ENCODE results near the gene TMEM11.

TMEM11 gene

GRCh38 chr17:21211825-21212479 lies 2.0 kb downstream of the TMEM11 start:
- peak overlapping the region; percentile 6 to 39 for H3K4me3 Mint-ChIP-seq
- no peaks in the 10 kb centered on the region for H3K27me3 Mint-ChIP-seq
- no peak for ATAC-seq (replicated peaks)
- peaks cover 7 to 14% of the 10 kb centered on the region in 2 donors for H3K36me3 Mint-ChIP-seq
- H3K9me3 Mint-ChIP-seq = no peaks in the 10 kb centered on the region
- H3K4me1 Mint-ChIP-seq = peaks cover 23 to 54% of the 10 kb centered on the region in 2 donors
- no peak for DNase-seq
- H3K27ac Mint-ChIP-seq = peak overlapping the region; percentile 5

DNA sequence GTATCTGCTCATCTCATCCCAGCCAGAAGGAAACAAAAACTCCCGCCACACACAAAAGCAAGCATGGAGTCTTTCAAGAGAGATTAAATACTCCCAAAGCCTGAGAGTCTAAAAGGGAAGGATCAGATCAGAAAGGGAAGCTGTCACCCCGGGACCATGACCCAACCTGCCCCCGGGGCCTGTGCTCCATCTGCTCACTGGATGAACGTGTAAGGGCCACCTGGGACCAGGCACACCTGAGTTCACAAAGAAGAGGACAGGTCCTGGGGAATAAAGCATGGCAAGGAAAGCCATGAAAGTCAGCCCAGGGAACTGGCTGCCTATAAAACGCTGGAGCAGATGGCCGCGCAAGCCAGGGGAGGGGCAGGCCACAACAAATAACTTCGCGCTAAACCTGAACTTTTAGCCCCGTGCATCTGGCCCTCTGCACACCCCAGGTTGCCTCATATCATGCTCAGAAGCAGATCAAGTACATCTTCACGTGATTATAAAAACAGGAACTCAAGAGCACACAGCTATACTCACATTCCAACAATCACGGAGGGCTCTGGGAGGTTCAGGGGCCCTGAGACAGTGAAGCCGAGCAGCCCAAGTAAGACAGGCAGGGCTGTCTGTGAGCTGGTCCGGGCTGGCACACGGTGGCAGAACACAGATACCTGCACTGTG lies 3.4 kb downstream of the TMEM11 start:
- DNase-seq (no peak), ATAC-seq (replicated peaks) (no peak)
- Mint-ChIP-seq H3K4me3 (no peak overlapping the region), H3K27me3 (no peaks in the 10 kb centered on the region), H3K4me1 (peaks cover 21 to 54% of the 10 kb centered on the region in 2 donors), H3K27ac (peak overlapping the region; percentile 65), H3K9me3 (no peaks in the 10 kb centered on the region), H3K36me3 (peaks cover 12% of the 10 kb centered on the region in 2 donors)

DNA sequence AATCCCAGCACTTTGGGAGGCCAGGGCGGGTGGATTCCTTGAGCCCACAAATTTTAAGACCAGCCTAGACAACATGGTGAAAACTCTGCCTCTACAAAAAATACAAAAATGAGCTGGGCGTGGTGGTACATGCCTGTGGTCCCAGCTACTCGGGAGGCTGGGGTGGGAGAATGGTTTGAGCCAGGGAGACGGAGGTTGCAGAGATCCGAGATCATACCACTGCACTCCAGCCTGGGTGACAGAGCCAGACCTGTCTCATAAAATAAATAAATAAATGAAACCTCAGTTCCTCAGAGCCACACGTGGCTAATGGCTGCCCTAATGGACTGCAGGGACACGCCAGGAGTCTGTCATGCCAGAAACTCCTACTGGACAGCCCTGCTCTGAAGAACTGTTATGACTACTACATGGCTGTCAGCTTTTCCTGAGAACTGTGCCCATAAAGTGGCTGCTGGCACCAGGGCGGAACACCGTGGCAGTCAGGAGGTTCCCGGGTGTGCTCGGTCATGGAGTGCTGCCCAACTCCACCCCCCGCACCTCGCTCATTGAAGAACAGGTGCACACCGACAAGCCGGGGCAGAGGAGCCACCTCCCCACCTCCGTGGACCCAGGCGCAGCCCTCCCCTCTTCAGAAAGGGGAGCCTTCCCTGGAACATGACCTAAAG lies 4.3 kb downstream of the TMEM11 start:
- DNase-seq = no peak

GRCh38 chr17:21208352-21208751 lies 5.6 kb downstream of the TMEM11 start:
- Mint-ChIP-seq H3K27me3 (no peaks in the 10 kb centered on the region), H3K27ac (no peak overlapping the region), H3K9me3 (no peaks in the 10 kb centered on the region), H3K4me1 (peaks cover 27 to 57% of the 10 kb centered on the region in 2 donors), H3K36me3 (peaks cover 12 to 15% of the 10 kb centered on the region in 2 donors), H3K4me3 (no peak overlapping the region)
- DNase-seq (no peak), ATAC-seq (replicated peaks) (no peak)

More for the DNA sequence above, 4.3 kb downstream of the TMEM11 start:
- Mint-ChIP-seq H3K4me1 (peaks cover 23 to 53% of the 10 kb centered on the region in 2 donors), H3K27me3 (no peaks in the 10 kb centered on the region), H3K4me3 (no peak overlapping the region), H3K9me3 (no peaks in the 10 kb centered on the region), H3K36me3 (peaks cover 12% of the 10 kb centered on the region in 2 donors), H3K27ac (no peak overlapping the region)
- ATAC-seq (replicated peaks) = no peak

DNA sequence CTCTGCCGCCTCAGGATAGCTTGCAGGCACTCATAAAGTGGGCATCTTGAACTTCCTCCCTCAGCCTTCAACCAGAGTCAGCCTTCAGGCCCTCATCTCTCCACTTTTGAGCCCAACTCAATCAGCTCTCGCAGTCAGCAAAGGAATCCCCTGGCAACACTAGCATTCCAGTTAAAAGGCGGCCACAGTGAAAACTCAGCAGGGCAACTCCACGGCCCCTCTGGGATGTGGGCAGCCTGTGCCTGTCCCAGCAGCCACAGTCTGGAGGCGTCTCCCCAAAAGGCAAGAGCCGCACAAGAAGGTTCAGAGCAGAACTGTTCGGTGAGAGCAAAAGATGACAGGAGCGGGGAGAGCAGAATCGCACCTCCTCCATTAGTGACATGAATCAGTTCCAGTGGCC lies 9.0 kb downstream of the TMEM11 start:
- DNase-seq (no peak), ATAC-seq (replicated peaks) (no peak)
- Mint-ChIP-seq H3K4me3 (no peak overlapping the region), H3K27ac (peak overlapping the region; percentile 31), H3K36me3 (peaks cover 9 to 13% of the 10 kb centered on the region in 2 donors), H3K9me3 (no peaks in the 10 kb centered on the region), H3K27me3 (no peaks in the 10 kb centered on the region), H3K4me1 (peaks cover 29 to 49% of the 10 kb centered on the region in 2 donors)

GRCh38 chr17:21202512-21202911 lies 11.4 kb downstream of the TMEM11 start:
- DNase-seq (no peak), ATAC-seq (replicated peaks) (no peak)
- H3K4me1 Mint-ChIP-seq = peaks cover 33 to 46% of the 10 kb centered on the region in 2 donors
- no peak overlapping the region for H3K27ac Mint-ChIP-seq
- peaks cover 15 to 23% of the 10 kb centered on the region in 2 donors for H3K36me3 Mint-ChIP-seq
- H3K4me3 Mint-ChIP-seq = no peak overlapping the region
- H3K27me3 Mint-ChIP-seq = no peaks in the 10 kb centered on the region
- no peaks in the 10 kb centered on the region for H3K9me3 Mint-ChIP-seq

DNA sequence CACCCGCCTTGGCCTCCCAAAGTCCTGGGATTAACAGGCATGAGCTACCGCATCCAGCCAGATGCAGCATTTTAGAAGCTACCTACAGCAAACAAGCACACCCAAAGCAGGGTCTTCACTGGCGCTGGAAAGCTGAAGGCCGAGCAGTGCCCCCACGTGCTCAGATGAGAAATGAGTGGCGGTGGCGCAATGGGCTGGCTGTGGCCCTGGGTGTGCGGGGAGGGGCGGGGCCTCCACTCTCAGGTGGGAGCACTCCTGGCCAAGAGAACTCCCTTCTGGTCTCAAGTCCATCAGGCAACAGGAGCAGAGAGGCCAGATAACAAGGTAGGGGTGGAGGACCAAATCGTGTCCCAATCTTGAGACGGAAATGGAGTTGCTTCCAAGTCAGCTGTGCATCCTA lies 12.1 kb downstream of the TMEM11 start:
- H3K27me3 Mint-ChIP-seq = no peaks in the 10 kb centered on the region
- H3K4me1 Mint-ChIP-seq = peaks cover 33 to 46% of the 10 kb centered on the region in 2 donors
- ATAC-seq (replicated peaks) (no peak), DNase-seq (no peak)
- H3K36me3 Mint-ChIP-seq = peaks cover 22 to 30% of the 10 kb centered on the region in 2 donors
- no peak overlapping the region for H3K27ac Mint-ChIP-seq
- H3K4me3 Mint-ChIP-seq = no peak overlapping the region
- H3K9me3 Mint-ChIP-seq = no peaks in the 10 kb centered on the region

GRCh38 chr17:21201298-21201595 lies 12.7 kb downstream of the TMEM11 start:
- no peaks in the 10 kb centered on the region for H3K9me3 Mint-ChIP-seq
- DNase-seq = no peak
- peak overlapping the region; percentile 47 for H3K27ac Mint-ChIP-seq
- H3K4me1 Mint-ChIP-seq = peaks cover 33 to 45% of the 10 kb centered on the region in 2 donors
- no peak overlapping the region for H3K4me3 Mint-ChIP-seq
- no peaks in the 10 kb centered on the region for H3K27me3 Mint-ChIP-seq
- no peak for ATAC-seq (replicated peaks)
- peaks cover 27 to 36% of the 10 kb centered on the region in 2 donors for H3K36me3 Mint-ChIP-seq

- no peak for DNase-seq
- Mint-ChIP-seq H3K27ac (peak overlapping the region; percentile 47), H3K4me1 (peaks cover 30 to 40% of the 10 kb centered on the region in 2 donors), H3K27me3 (no peaks in the 10 kb centered on the region), H3K4me3 (no peak overlapping the region), H3K36me3 (peaks cover 22 to 40% of the 10 kb centered on the region in 2 donors), H3K9me3 (no peaks in the 10 kb centered on the region)
- no peak for ATAC-seq (replicated peaks)
These were observed 13.2 kb downstream of the TMEM11 start for GRCh38 chr17:21200590-21201297.

DNA sequence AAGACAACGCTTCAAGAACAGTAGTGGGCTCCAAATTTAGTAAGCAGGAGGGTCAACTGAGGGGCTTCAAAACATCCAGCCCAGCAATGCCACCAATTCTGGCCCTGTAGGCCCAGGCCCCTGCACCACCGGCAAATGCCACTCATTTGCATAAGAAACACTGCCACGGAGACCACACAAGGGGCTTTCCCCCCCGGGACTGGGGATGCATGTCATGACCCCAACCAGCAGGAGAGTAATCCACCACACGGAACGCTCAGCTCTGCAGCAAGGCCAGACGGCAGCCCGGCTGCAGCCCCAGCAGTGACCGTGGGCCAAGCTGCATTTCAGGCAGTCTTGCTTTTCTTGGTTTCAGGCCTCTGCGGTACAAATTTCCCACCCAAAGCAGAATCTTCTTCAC lies 14.1 kb downstream of the TMEM11 start:
- peak; percentile 38 to 57 for ATAC-seq (replicated peaks)
- no peaks in the 10 kb centered on the region for H3K27me3 Mint-ChIP-seq
- no peaks in the 10 kb centered on the region for H3K9me3 Mint-ChIP-seq
- H3K4me1 Mint-ChIP-seq = peaks cover 23 to 32% of the 10 kb centered on the region in 2 donors
- H3K36me3 Mint-ChIP-seq = peaks cover 20 to 46% of the 10 kb centered on the region in 2 donors
- no peak overlapping the region for H3K27ac Mint-ChIP-seq
- DNase-seq = no peak
- no peak overlapping the region for H3K4me3 Mint-ChIP-seq

- H3K27ac Mint-ChIP-seq = no peak overlapping the region
- ATAC-seq (replicated peaks) = no peak
- H3K4me3 Mint-ChIP-seq = no peak overlapping the region
- no peaks in the 10 kb centered on the region for H3K9me3 Mint-ChIP-seq
- H3K36me3 Mint-ChIP-seq = peaks cover 20 to 51% of the 10 kb centered on the region in 2 donors
- H3K4me1 Mint-ChIP-seq = peaks cover 20 to 27% of the 10 kb centered on the region in 2 donors
- no peaks in the 10 kb centered on the region for H3K27me3 Mint-ChIP-seq
- no peak for DNase-seq
These were observed 14.7 kb downstream of the TMEM11 start for GRCh38 chr17:21199311-21199710.

DNA sequence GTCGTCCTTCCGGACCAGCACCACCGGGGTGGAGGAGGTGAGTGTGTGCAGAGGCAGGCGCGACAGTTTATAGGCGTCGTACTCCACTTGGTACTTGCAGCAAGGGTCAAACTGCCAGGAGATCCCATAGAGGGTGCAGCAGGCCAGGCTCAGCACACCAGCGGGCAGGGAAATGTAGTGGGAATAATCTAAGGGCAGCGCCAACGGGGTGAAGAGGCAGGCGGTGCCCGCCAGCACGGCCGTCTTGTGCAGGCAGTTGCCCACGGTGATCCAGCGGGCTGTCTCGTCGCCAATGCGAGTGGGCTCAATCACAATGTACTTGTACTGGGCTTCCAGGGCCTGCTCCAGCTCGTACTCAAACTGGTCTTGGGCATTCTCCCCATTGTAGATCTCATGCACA lies 15.6 kb downstream of the TMEM11 start:
- Mint-ChIP-seq H3K27me3 (no peaks in the 10 kb centered on the region), H3K9me3 (no peaks in the 10 kb centered on the region), H3K4me3 (no peak overlapping the region), H3K36me3 (peaks cover 23 to 53% of the 10 kb centered on the region in 2 donors), H3K4me1 (peaks cover 18 to 25% of the 10 kb centered on the region in 2 donors), H3K27ac (no peak overlapping the region)
- no peak for ATAC-seq (replicated peaks)
- DNase-seq = no peak

- Mint-ChIP-seq H3K36me3 (peaks cover 30 to 64% of the 10 kb centered on the region in 2 donors), H3K27ac (no peak overlapping the region)
These were observed 17.8 kb downstream of the TMEM11 start for GRCh38 chr17:21196126-21196525.

DNA sequence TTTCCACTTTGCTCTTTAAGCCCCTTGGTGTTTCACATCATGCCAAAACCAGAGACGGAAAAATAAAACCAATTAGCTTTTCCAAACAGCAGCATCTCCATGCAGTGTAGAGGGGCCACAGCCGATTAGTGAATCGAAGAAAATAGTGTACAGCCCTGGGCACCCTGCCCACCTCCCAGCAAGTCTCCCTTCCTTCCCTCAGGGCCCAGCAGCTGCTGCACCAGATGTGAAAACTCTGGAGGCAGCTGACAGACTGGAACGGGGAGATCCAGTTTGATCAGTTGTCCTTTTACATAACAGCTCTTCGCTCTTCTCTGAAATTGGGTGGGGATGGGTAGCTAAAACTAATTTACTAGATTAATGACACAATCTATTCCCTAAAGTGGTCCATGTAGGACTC lies 19.3 kb downstream of the TMEM11 start:
- H3K27me3 Mint-ChIP-seq = no peaks in the 10 kb centered on the region

More at GRCh38 chr17:21196126-21196525, 17.8 kb downstream of the TMEM11 start:
- no peak overlapping the region for H3K4me3 Mint-ChIP-seq
- ATAC-seq (replicated peaks) (no peak), DNase-seq (no peak)
- H3K4me1 Mint-ChIP-seq = peaks cover 13 to 16% of the 10 kb centered on the region in 2 donors
- no peaks in the 10 kb centered on the region for H3K27me3 Mint-ChIP-seq
- no peaks in the 10 kb centered on the region for H3K9me3 Mint-ChIP-seq

More for the DNA sequence above, 19.3 kb downstream of the TMEM11 start:
- DNase-seq (no peak), ATAC-seq (replicated peaks) (no peak)
- Mint-ChIP-seq H3K4me1 (peaks cover 0 to 4% of the 10 kb centered on the region in 2 donors), H3K36me3 (peaks cover 40 to 69% of the 10 kb centered on the region in 2 donors), H3K27ac (no peak overlapping the region), H3K9me3 (no peaks in the 10 kb centered on the region), H3K4me3 (no peak overlapping the region)
